ENCODE data around the gene AHCYL2. TPM values are rescaled to one million over a fixed set of nuclear protein-coding genes. Genes with fewer than 3 reads are reported as not detected.
"Not testable (repeated sequence)": the region's sequence is repeated elsewhere in the genome, so short reads cannot be mapped to it uniquely, and the experiment has no call there.

The AHCYL2 gene
- total RNA-seq, 1 donor from 2014 or later = 14.0 TPM

GRCh38 chr7:129476398-129476797 is 251.6 kb downstream of the AHCYL2 start:
- intact Hi-C loops (cut with micrococcal nuclease) = not testable (repeated sequence)

Other genes starting within 250 kb of the AHCYL2 start
- 43.1 and 43.5 TPM in 2 replicates for gene TNPO3, start 169.9 kb upstream of the AHCYL2 start, total RNA-seq
- gene TSPAN33, start 80.3 kb upstream of the AHCYL2 start, total RNA-seq = 2.7 and 3.0 TPM in 2 replicates
- 0.05 and 0.14 TPM in 2 replicates for gene SMO, start 36.4 kb upstream of the AHCYL2 start, total RNA-seq
- gene STRIP2, start 209.4 kb downstream of the AHCYL2 start, total RNA-seq = 21.0 TPM in 2 replicates

All from T-helper 2 cell treated with Interferon-gamma antibody and Interleukin-4, amounts not matched to agents 100 ng/mL and 5 ng/mL, for 36 hours (primary cell).